IgD-negative memory B cell (primary cell): ENCODE data around the gene NLGN1. TPM values are rescaled to one million over a fixed set of nuclear protein-coding genes. Genes with fewer than 3 reads are reported as not detected.

Experiments
- H3K27ac Mint-ChIP-seq, 3 donors: one replicate each; pipeline ENCODE4 v1.8.0; 2020 to 2022; ENCODE audit warnings: mild to moderate bottlenecking in 3 of 3, mixed read lengths in 3 of 3, moderate library complexity in 1 of 3
- H3K27me3 Mint-ChIP-seq: one replicate; pipeline ENCODE4 v1.8.0; 2021; ENCODE audit warnings: mixed read lengths
- H3K36me3 Mint-ChIP-seq: one replicate; pipeline ENCODE4 v1.8.0; 2020; ENCODE audit warnings: mild to moderate bottlenecking, mixed read lengths
- H3K4me1 Mint-ChIP-seq, 3 donors: one replicate each; pipeline ENCODE4 v1.8.0; 2020 to 2022; ENCODE audit warnings: mixed read lengths in 3 of 3, mild to moderate bottlenecking in 1 of 3
- H3K4me3 Mint-ChIP-seq, 4 donors: one replicate each; pipeline ENCODE4 v1.8.0; 2020 to 2022; ENCODE audit warnings: mild to moderate bottlenecking in 4 of 4, mixed read lengths in 4 of 4, moderate library complexity in 3 of 4
- H3K9me3 Mint-ChIP-seq, 3 donors: one replicate each; pipeline ENCODE4 v1.8.0; 2020 to 2021; ENCODE audit warnings: mixed read lengths in 3 of 3, mild to moderate bottlenecking in 1 of 3
- polyA plus RNA-seq: library from polyadenylated mRNA; unstranded; fragments of 300-500 nt; fragmentation: Illumina TruSeq; gene quantifications from one replicate; pipeline ENCODE4 v1.2.3, GENCODE V29; 2021

NLGN1 gene
- polyA plus RNA-seq, 1 donor from 2014 or later, result not detected

- H3K4me3 Mint-ChIP-seq, result no peak overlapping the region
- peaks cover 0 to 3% (median 0%) of the 10 kb centered on the region in 3 donors for H3K9me3 Mint-ChIP-seq
- no peaks in the 10 kb centered on the region for H3K4me1 Mint-ChIP-seq
- H3K27ac Mint-ChIP-seq, result no peak overlapping the region
- no peaks in the 10 kb centered on the region for H3K27me3 Mint-ChIP-seq
- no peaks in the 10 kb centered on the region for H3K36me3 Mint-ChIP-seq
These were observed 718.9 kb downstream of the NLGN1 start for GRCh38 chr3:174116421-174116820.

- no peak overlapping the region for H3K4me3 Mint-ChIP-seq
- H3K36me3 Mint-ChIP-seq, result no peaks in the 10 kb centered on the region
- H3K27me3 Mint-ChIP-seq, result no peaks in the 10 kb centered on the region
- no peaks in the 10 kb centered on the region for H3K4me1 Mint-ChIP-seq
- no peaks in the 10 kb centered on the region for H3K9me3 Mint-ChIP-seq
- no peak overlapping the region for H3K27ac Mint-ChIP-seq
These were observed 723.5 kb downstream of the NLGN1 start for GRCh38 chr3:174120997-174121396.

DNA sequence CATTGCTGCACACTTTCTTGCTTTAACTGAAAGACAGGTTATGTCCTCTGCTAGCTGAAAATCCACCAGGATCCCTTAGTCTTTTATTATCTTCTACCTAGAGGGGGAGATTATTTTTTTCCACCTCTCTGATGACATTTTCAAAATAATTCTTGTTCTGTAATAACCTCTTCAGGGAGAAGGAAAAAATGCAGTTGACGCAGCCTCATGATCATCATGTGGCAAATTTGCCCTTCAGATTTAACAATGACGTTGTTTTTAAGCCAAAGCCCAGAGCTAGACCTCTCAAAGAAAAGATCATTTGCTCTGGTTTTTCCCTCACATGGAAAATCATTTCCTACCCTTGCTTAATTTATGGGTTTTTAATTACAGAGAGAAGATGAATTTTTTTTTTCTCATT is 724.9 kb downstream of the NLGN1 start:
- Mint-ChIP-seq H3K4me3 (no peak overlapping the region), H3K9me3 (peaks cover 0 to 1% (median 0%) of the 10 kb centered on the region in 3 donors), H3K27me3 (no peaks in the 10 kb centered on the region), H3K36me3 (no peaks in the 10 kb centered on the region), H3K4me1 (no peaks in the 10 kb centered on the region), H3K27ac (no peak overlapping the region)

GRCh38 chr3:174125267-174125824 is 727.8 kb downstream of the NLGN1 start:
- no peaks in the 10 kb centered on the region for H3K36me3 Mint-ChIP-seq

DNA sequence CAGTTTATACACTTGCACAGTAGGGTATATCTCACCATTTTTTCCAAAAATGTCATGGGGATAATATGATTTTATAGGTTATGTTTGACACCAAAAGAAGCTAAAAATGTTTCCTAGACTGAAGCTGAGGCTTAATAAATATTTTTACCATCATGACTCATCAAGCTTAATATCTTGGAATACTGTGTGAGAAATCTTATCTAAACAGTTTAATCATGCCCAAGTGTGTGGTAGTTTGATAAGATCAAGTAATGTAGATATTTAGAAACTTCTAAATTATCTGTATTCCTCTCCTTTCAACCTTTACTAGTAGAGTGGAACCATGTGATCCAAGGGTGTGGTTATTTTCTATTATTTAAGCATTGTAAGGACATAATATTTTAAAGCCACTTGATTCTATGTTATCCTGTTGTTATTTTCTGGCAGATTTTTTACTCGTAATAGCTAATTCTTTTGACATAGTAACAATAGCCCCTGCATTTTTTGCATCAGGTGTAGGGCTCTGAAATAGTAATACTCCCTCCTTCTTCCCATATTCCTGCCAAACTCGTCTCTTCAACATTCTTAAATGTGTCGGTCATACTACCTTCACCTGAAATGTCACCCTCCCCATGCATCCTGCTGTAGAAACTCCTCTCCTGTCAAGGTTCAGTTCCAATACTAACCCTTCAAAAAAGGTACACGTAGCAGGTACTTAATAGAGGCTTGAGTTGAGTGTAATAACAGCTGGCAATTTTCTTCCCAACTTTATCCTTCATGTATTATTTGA is 729.6 kb downstream of the NLGN1 start:
- no peak overlapping the region for H3K27ac Mint-ChIP-seq
- peaks cover 0 to 3% (median 0%) of the 10 kb centered on the region in 3 donors for H3K9me3 Mint-ChIP-seq
- H3K36me3 Mint-ChIP-seq, result no peaks in the 10 kb centered on the region
- H3K27me3 Mint-ChIP-seq, result no peaks in the 10 kb centered on the region
- no peak overlapping the region for H3K4me3 Mint-ChIP-seq
- no peaks in the 10 kb centered on the region for H3K4me1 Mint-ChIP-seq

More at GRCh38 chr3:174125267-174125824, 727.8 kb downstream of the NLGN1 start:
- Mint-ChIP-seq H3K9me3 (peaks cover 0 to 3% (median 0%) of the 10 kb centered on the region in 3 donors), H3K4me1 (no peaks in the 10 kb centered on the region), H3K27ac (no peak overlapping the region), H3K4me3 (no peak overlapping the region), H3K27me3 (no peaks in the 10 kb centered on the region)

DNA sequence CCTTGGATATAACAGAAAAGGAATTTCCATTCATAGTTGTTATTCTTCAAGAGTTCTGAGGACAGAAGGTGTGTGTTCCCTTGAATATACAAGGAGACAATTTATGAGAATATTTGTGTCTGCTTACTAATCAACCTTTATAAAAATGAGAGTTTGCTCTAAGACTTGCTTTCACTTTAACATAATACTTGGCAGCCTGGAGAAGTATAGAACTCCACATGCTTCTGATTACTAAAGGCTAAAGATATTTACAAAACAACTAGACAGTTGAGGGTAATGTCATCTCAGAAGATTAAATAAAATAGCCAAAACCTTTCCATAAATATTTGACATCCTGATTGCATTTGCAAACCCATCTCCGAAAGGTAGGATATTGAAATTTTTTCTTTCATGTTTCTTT is 734.5 kb downstream of the NLGN1 start:
- no peak overlapping the region for H3K27ac Mint-ChIP-seq
- no peak overlapping the region for H3K4me3 Mint-ChIP-seq
- H3K36me3 Mint-ChIP-seq, result no peaks in the 10 kb centered on the region
- peaks cover 0 to 3% (median 0%) of the 10 kb centered on the region in 3 donors for H3K9me3 Mint-ChIP-seq
- H3K4me1 Mint-ChIP-seq, result no peaks in the 10 kb centered on the region
- H3K27me3 Mint-ChIP-seq, result no peaks in the 10 kb centered on the region

- H3K27me3 Mint-ChIP-seq, result no peaks in the 10 kb centered on the region
- H3K4me1 Mint-ChIP-seq, result no peaks in the 10 kb centered on the region
- peaks cover 0 to under 1% (median 0%) of the 10 kb centered on the region in 3 donors for H3K9me3 Mint-ChIP-seq
- H3K4me3 Mint-ChIP-seq, result no peak overlapping the region
- no peaks in the 10 kb centered on the region for H3K36me3 Mint-ChIP-seq
- no peak overlapping the region for H3K27ac Mint-ChIP-seq
These were observed 735.0 kb downstream of the NLGN1 start for GRCh38 chr3:174132421-174133042.

DNA sequence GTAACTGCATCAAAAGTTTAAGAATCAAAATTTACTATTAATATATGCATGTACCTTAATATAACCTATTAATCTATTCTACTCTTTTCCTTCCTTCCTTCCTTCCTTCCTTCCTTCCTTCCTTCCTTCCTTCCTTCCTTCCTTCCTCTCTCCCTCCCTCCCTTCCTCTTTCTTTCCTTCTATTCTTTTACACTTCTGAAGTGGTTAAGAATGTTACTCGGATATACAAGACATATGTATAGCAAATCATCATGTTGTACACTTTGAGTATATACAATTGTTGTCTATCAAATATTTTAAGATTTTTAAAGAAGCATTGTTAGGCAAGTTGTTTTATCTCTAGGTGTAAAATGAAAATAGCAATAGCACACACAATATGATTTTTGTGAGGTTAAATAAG is 748.5 kb downstream of the NLGN1 start:
- H3K27ac Mint-ChIP-seq, result no peak overlapping the region
- no peak overlapping the region for H3K4me3 Mint-ChIP-seq
- H3K4me1 Mint-ChIP-seq, result no peaks in the 10 kb centered on the region
- H3K9me3 Mint-ChIP-seq, result peaks cover 0 to 12% (median 4%) of the 10 kb centered on the region in 3 donors
- H3K36me3 Mint-ChIP-seq, result no peaks in the 10 kb centered on the region
- H3K27me3 Mint-ChIP-seq, result no peaks in the 10 kb centered on the region

- Mint-ChIP-seq H3K27me3 (no peaks in the 10 kb centered on the region), H3K9me3 (peaks cover 0 to 6% (median 4%) of the 10 kb centered on the region in 3 donors), H3K4me3 (no peak overlapping the region), H3K27ac (no peak overlapping the region), H3K36me3 (no peaks in the 10 kb centered on the region), H3K4me1 (no peaks in the 10 kb centered on the region)
These were observed 750.3 kb downstream of the NLGN1 start for GRCh38 chr3:174147798-174148197.

- no peaks in the 10 kb centered on the region for H3K36me3 Mint-ChIP-seq
- H3K4me3 Mint-ChIP-seq, result no peak overlapping the region
- H3K4me1 Mint-ChIP-seq, result no peaks in the 10 kb centered on the region
- H3K27ac Mint-ChIP-seq, result no peak overlapping the region
- H3K27me3 Mint-ChIP-seq, result no peaks in the 10 kb centered on the region
- no peaks in the 10 kb centered on the region for H3K9me3 Mint-ChIP-seq
These were observed 756.3 kb downstream of the NLGN1 start for GRCh38 chr3:174153871-174154270.

GRCh38 chr3:174156200-174156599 is 758.7 kb downstream of the NLGN1 start:
- no peak overlapping the region for H3K27ac Mint-ChIP-seq

DNA sequence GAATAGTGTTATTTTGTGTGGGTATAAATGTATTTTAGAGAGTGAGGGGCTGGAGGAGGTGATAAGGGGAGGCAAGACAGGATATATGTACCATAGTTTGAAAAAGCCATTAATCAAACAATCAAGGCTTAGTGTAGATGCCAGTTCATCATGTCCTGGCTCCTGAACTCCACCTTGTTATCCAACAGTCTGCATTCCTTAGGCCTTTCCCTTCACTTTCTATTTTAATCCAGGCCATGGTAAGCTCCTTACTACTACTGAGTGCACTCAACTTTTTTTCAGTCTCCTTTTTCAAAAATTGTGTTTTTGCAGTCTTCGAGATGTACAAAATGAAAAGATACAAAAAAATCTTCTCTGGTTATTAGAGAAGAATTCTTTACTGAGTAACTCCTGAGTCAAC is 761.1 kb downstream of the NLGN1 start:
- Mint-ChIP-seq H3K36me3 (no peaks in the 10 kb centered on the region), H3K27me3 (no peaks in the 10 kb centered on the region), H3K9me3 (peaks cover 0 to 8% (median 0%) of the 10 kb centered on the region in 3 donors), H3K4me1 (no peaks in the 10 kb centered on the region), H3K4me3 (no peak overlapping the region), H3K27ac (no peak overlapping the region)

More at GRCh38 chr3:174156200-174156599, 758.7 kb downstream of the NLGN1 start:
- no peaks in the 10 kb centered on the region for H3K9me3 Mint-ChIP-seq
- no peaks in the 10 kb centered on the region for H3K4me1 Mint-ChIP-seq
- H3K27me3 Mint-ChIP-seq, result no peaks in the 10 kb centered on the region
- no peak overlapping the region for H3K4me3 Mint-ChIP-seq
- H3K36me3 Mint-ChIP-seq, result no peaks in the 10 kb centered on the region

GRCh38 chr3:174159604-174160003 is 762.1 kb downstream of the NLGN1 start:
- no peak overlapping the region for H3K27ac Mint-ChIP-seq
- H3K4me1 Mint-ChIP-seq, result no peaks in the 10 kb centered on the region
- H3K36me3 Mint-ChIP-seq, result no peaks in the 10 kb centered on the region
- no peaks in the 10 kb centered on the region for H3K27me3 Mint-ChIP-seq
- no peak overlapping the region for H3K4me3 Mint-ChIP-seq
- H3K9me3 Mint-ChIP-seq, result peaks cover 5 to 9% (median 6%) of the 10 kb centered on the region in 3 donors

DNA sequence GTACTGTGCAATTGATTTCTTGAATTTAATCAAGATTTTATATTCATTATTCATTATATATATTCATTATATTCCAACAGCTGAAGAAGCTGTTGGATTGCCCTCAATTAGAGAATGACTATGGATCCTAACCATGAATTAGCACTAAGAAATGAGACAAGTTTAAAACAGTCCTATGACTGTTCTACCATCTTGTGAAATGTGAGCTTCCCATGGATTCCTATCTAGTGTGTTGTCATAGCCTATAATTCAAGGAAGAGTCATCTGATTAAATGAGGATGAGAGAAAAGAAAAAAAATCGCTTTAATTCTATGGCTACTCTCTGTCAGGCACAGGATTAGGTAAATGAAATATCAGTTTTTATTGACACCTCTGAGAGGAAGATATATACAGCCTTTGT is 765.0 kb downstream of the NLGN1 start:
- H3K27me3 Mint-ChIP-seq, result no peaks in the 10 kb centered on the region
- no peaks in the 10 kb centered on the region for H3K4me1 Mint-ChIP-seq
- H3K36me3 Mint-ChIP-seq, result no peaks in the 10 kb centered on the region
- no peak overlapping the region for H3K27ac Mint-ChIP-seq
- H3K4me3 Mint-ChIP-seq, result no peak overlapping the region
- peaks cover 9 to 12% (median 10%) of the 10 kb centered on the region in 3 donors for H3K9me3 Mint-ChIP-seq

DNA sequence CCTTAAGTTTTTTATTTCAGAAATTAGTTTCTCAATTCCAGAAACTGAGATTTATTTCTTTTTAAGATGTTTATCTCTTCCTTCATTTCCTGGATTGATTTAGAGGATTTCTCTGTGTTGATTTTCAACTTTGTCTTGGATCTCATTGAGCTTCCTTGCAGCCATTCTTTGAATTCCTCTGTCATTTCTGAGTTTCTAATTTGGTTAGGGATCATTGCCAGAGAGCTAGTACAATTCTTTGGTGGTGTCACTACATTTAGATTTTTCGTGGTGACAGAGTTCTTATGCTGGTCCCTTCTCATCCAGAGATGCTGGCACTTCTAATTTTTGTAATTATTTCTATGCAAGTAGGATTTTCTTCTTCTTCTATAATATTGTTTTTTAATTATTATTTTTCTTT is 770.5 kb downstream of the NLGN1 start:
- H3K27ac Mint-ChIP-seq, result no peak overlapping the region
- H3K36me3 Mint-ChIP-seq, result no peaks in the 10 kb centered on the region
- no peaks in the 10 kb centered on the region for H3K4me1 Mint-ChIP-seq
- H3K4me3 Mint-ChIP-seq, result no peak overlapping the region
- H3K27me3 Mint-ChIP-seq, result no peaks in the 10 kb centered on the region
- peaks cover 5 to 13% (median 12%) of the 10 kb centered on the region in 3 donors for H3K9me3 Mint-ChIP-seq
